H9 (cell line): Measurements from ENCODE around the gene CENPO. TPM values are rescaled to one million over a fixed set of nuclear protein-coding genes. Genes with fewer than 3 reads are reported as not detected.

Source experiments
- DNase-seq: peaks from one replicate; pipeline ENCODE4 v3.0.0-alpha.2; 2017
- H2AFZ ChIP-seq: one replicate; pipeline ENCODE4 v1.6.1; 2013; ENCODE audit warnings: mild to moderate bottlenecking, low read length, control low read depth, moderate library complexity
- H2AK5ac ChIP-seq: 2 replicates; pipeline ENCODE4 v1.6.1; 2013; ENCODE audit warnings: low read length, control low read depth, mixed read lengths; ENCODE audit not compliant: insufficient read length
- H2BK120ac ChIP-seq: one replicate; pipeline ENCODE4 v1.6.1; 2013; ENCODE audit warnings: low read depth, mild to moderate bottlenecking, low read length, control low read depth, inconsistent platforms; ENCODE audit not compliant: poor library complexity, severe bottlenecking
- H2BK12ac ChIP-seq: 2 replicates; pipeline ENCODE4 v1.6.1; 2013; ENCODE audit warnings: low read length, control low read depth, mixed read lengths, low read depth; ENCODE audit not compliant: insufficient read length
- H2BK15ac ChIP-seq: 2 replicates; pipeline ENCODE4 v1.6.1; 2013; ENCODE audit warnings: low read depth, low read length, control low read depth
- H2BK20ac ChIP-seq: one replicate; pipeline ENCODE4 v1.6.1; 2013; ENCODE audit warnings: low read depth, mild to moderate bottlenecking, low read length, control low read depth, inconsistent platforms; ENCODE audit not compliant: poor library complexity, severe bottlenecking
- H2BK5ac ChIP-seq: 2 replicates; pipeline ENCODE4 v1.6.1; 2013; ENCODE audit warnings: low read length, control low read depth, mixed read lengths; ENCODE audit not compliant: insufficient read length
- H3K14ac ChIP-seq: 2 replicates; pipeline ENCODE4 v1.6.1; 2013; ENCODE audit warnings: low read length, control low read depth; ENCODE audit not compliant: insufficient read depth
- H3K18ac ChIP-seq: 2 replicates; pipeline ENCODE4 v1.6.1; 2013; ENCODE audit warnings: low read depth, mild to moderate bottlenecking, mixed read lengths, low read length, control low read depth; ENCODE audit not compliant: insufficient read length
- H3K23ac ChIP-seq: 2 replicates; pipeline ENCODE4 v1.6.1; 2013; ENCODE audit warnings: low read length, control low read depth, mixed read lengths, low read depth; ENCODE audit not compliant: insufficient read length
- H3K23me2 ChIP-seq: 2 replicates; pipeline ENCODE4 v1.6.1; 2013; ENCODE audit warnings: low read depth, mild to moderate bottlenecking, mixed read lengths, low read length, control low read depth; ENCODE audit not compliant: insufficient read length, poor library complexity, severe bottlenecking
- H3K27ac ChIP-seq: 2 replicates; pipeline ENCODE4 v1.5.1; 2013; ENCODE audit warnings: low read length, control low read depth, mixed read lengths, low read depth; ENCODE audit not compliant: insufficient read length
- H3K27me3 ChIP-seq: 2 replicates; pipeline ENCODE4 v1.6.1; 2013; ENCODE audit warnings: low read length, control low read depth, inconsistent platforms; ENCODE audit not compliant: insufficient read depth
- H3K4ac ChIP-seq: 2 replicates; pipeline ENCODE4 v1.6.1; 2013; ENCODE audit warnings: low read depth, mild to moderate bottlenecking, control low read depth, inconsistent platforms, low read length, moderate library complexity
- H3K4me1 ChIP-seq: 2 replicates; pipeline ENCODE4 v1.6.1; 2013; ENCODE audit warnings: low read length, control low read depth, inconsistent platforms; ENCODE audit not compliant: insufficient read depth
- H3K4me2 ChIP-seq: 2 replicates; pipeline ENCODE4 v1.6.1; 2013; ENCODE audit warnings: low read length, control low read depth, mixed read lengths; ENCODE audit not compliant: insufficient read length, insufficient read depth
- H3K56ac ChIP-seq: 2 replicates; pipeline ENCODE4 v1.6.1; 2013; ENCODE audit warnings: low read depth, mild to moderate bottlenecking, mixed read lengths, low read length, control low read depth; ENCODE audit not compliant: insufficient read length
- H3K79me1 ChIP-seq: 2 replicates; pipeline ENCODE4 v1.6.1; 2013; ENCODE audit warnings: low read depth, mild to moderate bottlenecking, moderate library complexity, low read length, control low read depth, inconsistent platforms; ENCODE audit not compliant: insufficient read depth, poor library complexity, severe bottlenecking
- H3K79me2 ChIP-seq: 2 replicates; pipeline ENCODE4 v1.6.1; 2013; ENCODE audit warnings: low read length, control low read depth, inconsistent platforms; ENCODE audit not compliant: insufficient read depth
- H3K9ac ChIP-seq: 2 replicates; pipeline ENCODE4 v1.6.1; 2013; ENCODE audit warnings: low read length, control low read depth, mixed read lengths; ENCODE audit not compliant: insufficient read length; ENCODE audit errors: extremely low read depth
- H3K9me3 ChIP-seq: one replicate; pipeline ENCODE4 v1.6.1; 2013; ENCODE audit warnings: low read depth, low read length, inconsistent platforms; ENCODE audit not compliant: control insufficient read depth
- H3T11ph ChIP-seq: one replicate; pipeline ENCODE4 v1.6.1; 2013; ENCODE audit warnings: mild to moderate bottlenecking, low read length, control low read depth, inconsistent platforms
- H4K20me1 ChIP-seq: one replicate; pipeline ENCODE4 v1.6.1; 2013; ENCODE audit not compliant: control insufficient read depth, insufficient read length, insufficient read depth
- H4K5ac ChIP-seq: 2 replicates; pipeline ENCODE4 v1.6.1; 2013; ENCODE audit warnings: low read depth, mild to moderate bottlenecking, mixed read lengths, low read length, control low read depth; ENCODE audit not compliant: insufficient read length
- H4K8ac ChIP-seq: replicated peaks from 2 replicates; pipeline ENCODE4 v1.6.1; 2013; ENCODE audit warnings: low read length, control low read depth, mixed read lengths, low read depth; ENCODE audit not compliant: insufficient read length
- H4K91ac ChIP-seq: 2 replicates; pipeline ENCODE4 v1.6.1; 2013; ENCODE audit warnings: low read depth, mild to moderate bottlenecking, moderate library complexity, mixed read lengths, low read length, control low read depth; ENCODE audit not compliant: insufficient read length
- H3K27ac Mint-ChIP-seq, 3 experiments: 2 replicates in 2 of 3; 3 replicates in 1 of 3; pipeline ENCODE4 v1.8.0; 2020 to 2021; ENCODE audit warnings: mixed read lengths in 3 of 3, mild to moderate bottlenecking in 1 of 3, moderate library complexity in 1 of 3
- H3K27me3 Mint-ChIP-seq: 2 replicates; pipeline ENCODE4 v1.8.0; 2021; ENCODE audit warnings: low read depth, mild to moderate bottlenecking, moderate library complexity, mixed read lengths
- H3K36me3 Mint-ChIP-seq, 3 experiments: 2 replicates in 2 of 3; 3 replicates in 1 of 3; pipeline ENCODE4 v1.8.0; 2020 to 2021; ENCODE audit warnings: low read depth in 3 of 3, mixed read lengths in 3 of 3; ENCODE audit not compliant: insufficient read depth in 1 of 3
- H3K4me1 Mint-ChIP-seq, 2 experiments: 2 replicates each; pipeline ENCODE4 v1.8.0; 2020; ENCODE audit warnings: mixed read lengths in 2 of 2
- H3K4me3 Mint-ChIP-seq, 2 experiments: 2 replicates in 1 of 2; 3 replicates in 1 of 2; pipeline ENCODE4 v1.8.0; 2020 to 2021; ENCODE audit warnings: mild to moderate bottlenecking in 2 of 2, mixed read lengths in 2 of 2, moderate library complexity in 1 of 2
- H3K9me3 Mint-ChIP-seq, 2 experiments: 2 replicates in 1 of 2; 3 replicates in 1 of 2; pipeline ENCODE4 v1.8.0; 2020; ENCODE audit warnings: mild to moderate bottlenecking in 2 of 2, mixed read lengths in 2 of 2, moderate library complexity in 1 of 2
- WGBS: extraction: QIAGEN DNeasy Blood & Tissue Kit; methylation state at CpG from one replicate; pipeline ENCODE4 v1.1.7; 2013; ENCODE audit warnings: missing lambda C conversion rate, low lambda C conversion rate, mixed read lengths; ENCODE audit not compliant: insufficient read length; ENCODE audit errors: extremely low coverage; 5-methylcytosine and 5-hydroxymethylcytosine counted together
- total RNA-seq: library from RNA; stranded (reverse); gene quantifications from 2 replicates; pipeline ENCODE4 v1.2.1, GENCODE V29; 2021
- TF ChIP-seq, protein P1 (sequence below): fragments of 200-600 bp; sonication (generic); conservative IDR thresholded peaks from 3 replicates; pipeline ENCODE4 v1.8.0; 2021; ENCODE audit warnings: antibody characterized with exemption, mild to moderate bottlenecking

Gene CENPO
- total RNA-seq, 1 experiment from 2014 or later, result 49.5 TPM

DNA sequence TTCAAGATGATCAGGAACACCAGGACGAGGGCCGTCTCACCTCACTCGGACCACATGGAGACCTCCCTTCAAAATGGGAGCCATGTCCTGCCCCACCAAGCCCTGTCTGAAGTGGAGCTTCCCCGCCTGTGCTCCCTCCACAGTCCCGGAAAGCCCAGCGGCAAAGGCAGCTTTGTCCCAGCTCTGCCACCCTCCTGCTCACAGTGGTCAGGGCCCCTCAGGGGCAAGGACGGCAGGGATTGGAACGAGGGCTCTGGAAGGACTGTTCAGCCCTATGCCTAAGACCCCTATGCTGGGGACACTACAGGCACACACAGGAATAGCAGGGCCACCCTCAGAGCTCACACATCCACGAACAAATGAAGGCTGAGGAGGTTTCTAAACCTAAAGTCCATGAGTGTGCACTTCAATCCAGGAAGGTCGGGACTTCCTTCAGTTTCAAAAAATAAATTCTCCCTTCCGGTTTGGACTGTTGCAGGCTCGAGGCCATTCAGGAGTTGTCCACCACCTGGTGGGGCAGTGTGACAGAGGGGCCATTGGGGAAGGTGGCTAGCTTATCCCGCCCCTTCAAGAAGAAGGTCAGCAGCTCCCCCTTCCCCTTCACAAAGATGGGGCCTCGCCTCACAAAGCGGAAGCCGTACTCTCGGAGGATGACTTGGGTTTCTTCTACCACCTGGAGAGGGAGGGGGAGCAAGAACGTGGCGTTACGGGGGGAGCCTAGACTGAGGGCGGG lies 26.4 kb downstream of the CENPO start:
- no peaks in the 10 kb centered on the region for H3K79me2 ChIP-seq
- H2AK5ac ChIP-seq, result no peak overlapping the region
- no peak overlapping the region for H3K4ac ChIP-seq
- H3K56ac ChIP-seq, result no peak overlapping the region
- TF ChIP-seq, protein P1, sequence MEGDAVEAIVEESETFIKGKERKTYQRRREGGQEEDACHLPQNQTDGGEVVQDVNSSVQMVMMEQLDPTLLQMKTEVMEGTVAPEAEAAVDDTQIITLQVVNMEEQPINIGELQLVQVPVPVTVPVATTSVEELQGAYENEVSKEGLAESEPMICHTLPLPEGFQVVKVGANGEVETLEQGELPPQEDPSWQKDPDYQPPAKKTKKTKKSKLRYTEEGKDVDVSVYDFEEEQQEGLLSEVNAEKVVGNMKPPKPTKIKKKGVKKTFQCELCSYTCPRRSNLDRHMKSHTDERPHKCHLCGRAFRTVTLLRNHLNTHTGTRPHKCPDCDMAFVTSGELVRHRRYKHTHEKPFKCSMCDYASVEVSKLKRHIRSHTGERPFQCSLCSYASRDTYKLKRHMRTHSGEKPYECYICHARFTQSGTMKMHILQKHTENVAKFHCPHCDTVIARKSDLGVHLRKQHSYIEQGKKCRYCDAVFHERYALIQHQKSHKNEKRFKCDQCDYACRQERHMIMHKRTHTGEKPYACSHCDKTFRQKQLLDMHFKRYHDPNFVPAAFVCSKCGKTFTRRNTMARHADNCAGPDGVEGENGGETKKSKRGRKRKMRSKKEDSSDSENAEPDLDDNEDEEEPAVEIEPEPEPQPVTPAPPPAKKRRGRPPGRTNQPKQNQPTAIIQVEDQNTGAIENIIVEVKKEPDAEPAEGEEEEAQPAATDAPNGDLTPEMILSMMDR, result no peak
- no peaks in the 10 kb centered on the region for H3K9me3 ChIP-seq
- Mint-ChIP-seq H3K36me3 (peaks cover 76 to 91% (median 89%) of the 10 kb centered on the region in 3 experiments), H3K27ac (peak overlapping the region in 2 of 3 experiments; percentile 40 to 62; a peak in 3 of 7 replicates), H3K27me3 (no peaks in the 10 kb centered on the region; the same call in 1 of the 2 replicates), H3K4me1 (peaks cover 34 to 37% of the 10 kb centered on the region in 2 experiments), H3K4me3 (no peak overlapping the region), H3K9me3 (peaks cover 0 to under 1% of the 10 kb centered on the region in 2 experiments; a peak in 1 of 5 replicates)
- no peak overlapping the region for H3K14ac ChIP-seq
- no peak overlapping the region for H3K4me2 ChIP-seq
- no peak overlapping the region for H3K9ac ChIP-seq
- no peak overlapping the region for H3K27ac ChIP-seq
- H3K79me1 ChIP-seq, result no peaks in the 10 kb centered on the region
- no CpG with 5 or more reads among the region's 21 CpGs for WGBS
- no peak overlapping the region for H3K18ac ChIP-seq
- H4K5ac ChIP-seq, result no peak overlapping the region
- no peak overlapping the region for H2AFZ ChIP-seq
- no peak overlapping the region for H2BK20ac ChIP-seq
- H3K23ac ChIP-seq, result no peak overlapping the region
- no peak for DNase-seq
- no peaks in the 10 kb centered on the region for H3K27me3 ChIP-seq
- H3T11ph ChIP-seq, result no peak overlapping the region
- peaks cover 16% of the 10 kb centered on the region for H3K4me1 ChIP-seq
- no peaks in the 10 kb centered on the region for H4K20me1 ChIP-seq
- H3K23me2 ChIP-seq, result no peaks in the 10 kb centered on the region
- H2BK15ac ChIP-seq, result no peak overlapping the region
- no peak overlapping the region for H2BK5ac ChIP-seq
- H2BK120ac ChIP-seq, result no peak overlapping the region
- H4K8ac ChIP-seq, result no peak overlapping the region
- no peak overlapping the region for H2BK12ac ChIP-seq
- no peak overlapping the region for H4K91ac ChIP-seq
